ENCODE results near the gene TP63. TPM values are rescaled to one million over a fixed set of nuclear protein-coding genes. Genes with fewer than 3 reads are reported as not detected.

The TP63 gene
- total RNA-seq, 1 donor from 2014 or later: not detected

- no peaks in the 10 kb centered on the region for H3K27me3 ChIP-seq
Measured at GRCh38 chr3:189690237-189690636, 59.0 kb downstream of the TP63 start.

GRCh38 chr3:189690672-189691071 lies 59.5 kb downstream of the TP63 start:
- no peaks in the 10 kb centered on the region for H3K36me3 ChIP-seq
- intact Hi-C loops (cut with DNase I): no loop called here
- DNase-seq (ENCODE audit: low spot score in 2 of 2): no peak
- no peaks in the 10 kb centered on the region for H3K4me1 ChIP-seq
- H3K4me3 ChIP-seq: no peak overlapping the region
- no peaks in the 10 kb centered on the region for H3K27me3 ChIP-seq
- H3K27ac ChIP-seq: no peak overlapping the region
- TF ChIP-seq CTCF (IDR thresholded peaks at IDR 0.05): no peak
- H3K9me3 ChIP-seq: no peaks in the 10 kb centered on the region

More at GRCh38 chr3:189690237-189690636, 59.0 kb downstream of the TP63 start:
- TF ChIP-seq CTCF (IDR thresholded peaks at IDR 0.05): no peak
- H3K9me3 ChIP-seq: no peaks in the 10 kb centered on the region
- H3K4me3 ChIP-seq: no peak overlapping the region
- no peaks in the 10 kb centered on the region for H3K4me1 ChIP-seq
- H3K27ac ChIP-seq: no peak overlapping the region
- intact Hi-C loops (cut with DNase I): no loop called here
- no peaks in the 10 kb centered on the region for H3K36me3 ChIP-seq
- no peak for DNase-seq (ENCODE audit: low spot score in 2 of 2)

DNA sequence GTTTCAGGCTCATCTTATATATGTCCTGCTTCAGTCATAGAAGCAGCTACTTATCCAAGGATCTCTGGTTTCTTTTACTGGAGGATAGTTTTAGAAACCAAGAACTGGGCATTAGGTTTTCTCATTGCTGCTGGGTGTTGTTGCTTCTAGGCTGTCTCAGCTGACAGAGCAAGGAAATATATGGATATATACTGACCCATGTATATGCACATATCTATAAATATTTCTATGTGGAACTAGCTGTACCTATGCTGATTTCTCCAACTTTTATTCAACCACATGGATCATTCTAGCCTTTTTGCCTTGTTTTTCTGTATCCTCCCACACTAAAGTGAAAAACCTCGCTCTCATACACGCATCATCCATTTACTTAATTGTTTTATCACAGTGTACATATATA lies 64.2 kb downstream of the TP63 start:
- Histone ChIP-seq H3K27me3 (no peaks in the 10 kb centered on the region), H3K36me3 (no peaks in the 10 kb centered on the region), H3K4me3 (no peak overlapping the region), H3K9me3 (no peaks in the 10 kb centered on the region), H3K4me1 (no peaks in the 10 kb centered on the region), H3K27ac (no peak overlapping the region)
- DNase-seq (ENCODE audit: low spot score in 2 of 2): no peak
- intact Hi-C loops (cut with DNase I): no loop called here
- TF ChIP-seq CTCF (IDR thresholded peaks at IDR 0.05): no peak

DNA sequence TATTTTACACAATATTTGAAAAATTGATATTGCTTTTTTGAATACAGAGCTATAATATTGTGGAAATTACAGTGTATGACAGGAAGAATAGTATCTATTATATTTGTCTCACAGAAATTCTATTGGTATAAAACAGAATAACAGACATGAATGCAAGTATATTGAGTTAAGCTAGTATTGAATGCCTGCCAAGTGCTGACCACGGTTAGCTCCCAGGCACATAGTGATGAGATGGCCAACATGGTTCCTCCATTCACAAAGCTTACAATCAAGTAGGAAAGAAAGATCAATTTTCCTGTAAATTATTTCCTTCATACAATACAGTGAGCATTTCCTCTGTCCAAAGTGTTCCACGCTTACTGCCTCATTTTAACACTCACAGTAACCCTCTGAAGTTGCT lies 67.6 kb downstream of the TP63 start:
- intact Hi-C loops (cut with DNase I): no loop called here
- TF ChIP-seq CTCF (IDR thresholded peaks at IDR 0.05): no peak
- no peak overlapping the region for H3K27ac ChIP-seq
- H3K9me3 ChIP-seq: no peaks in the 10 kb centered on the region
- no peak for DNase-seq (ENCODE audit: low spot score in 2 of 2)
- no peak overlapping the region for H3K4me3 ChIP-seq
- no peaks in the 10 kb centered on the region for H3K4me1 ChIP-seq
- no peaks in the 10 kb centered on the region for H3K36me3 ChIP-seq
- no peaks in the 10 kb centered on the region for H3K27me3 ChIP-seq

DNA sequence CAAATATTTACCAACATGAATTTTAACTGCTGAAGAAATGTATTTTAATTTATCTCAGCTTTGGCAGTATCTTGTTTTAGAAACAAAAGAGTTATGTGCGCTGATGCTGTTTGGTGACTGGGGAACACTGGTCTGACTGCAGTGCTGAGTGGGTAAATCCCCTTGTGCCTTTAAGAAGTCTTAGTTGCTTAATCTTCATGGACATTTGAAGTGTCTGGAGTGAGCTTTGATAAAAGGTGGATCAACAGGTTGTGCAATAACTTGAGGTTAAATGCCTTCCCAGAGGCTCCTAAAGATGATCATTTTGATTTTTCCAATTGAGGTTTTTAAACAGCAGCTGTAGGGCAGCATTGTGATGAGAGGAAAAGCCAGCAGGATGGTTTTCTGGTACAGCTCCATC lies 68.7 kb downstream of the TP63 start:
- no peak for TF ChIP-seq CTCF (IDR thresholded peaks at IDR 0.05)
- intact Hi-C loops (cut with DNase I): no loop called here
- H3K27ac ChIP-seq: no peak overlapping the region
- H3K36me3 ChIP-seq: no peaks in the 10 kb centered on the region
- H3K4me3 ChIP-seq: no peak overlapping the region
- no peaks in the 10 kb centered on the region for H3K4me1 ChIP-seq
- H3K27me3 ChIP-seq: no peaks in the 10 kb centered on the region
- no peak for DNase-seq (ENCODE audit: low spot score in 2 of 2)
- no peaks in the 10 kb centered on the region for H3K9me3 ChIP-seq

GRCh38 chr3:189702066-189702646 lies 71.0 kb downstream of the TP63 start:
- Histone ChIP-seq H3K4me3 (no peak overlapping the region), H3K9me3 (no peaks in the 10 kb centered on the region), H3K36me3 (no peaks in the 10 kb centered on the region), H3K27me3 (no peaks in the 10 kb centered on the region), H3K4me1 (no peaks in the 10 kb centered on the region), H3K27ac (no peak overlapping the region)
- intact Hi-C loops (cut with DNase I): no loop called here
- DNase-seq (ENCODE audit: low spot score in 2 of 2): no peak
- no peak for TF ChIP-seq CTCF (IDR thresholded peaks at IDR 0.05)

Measured in ascending aorta (tissue), 2 donors.